Loucy (cell line): ENCODE measurements around the gene RPRD1A.

ENCODE experiments used
- EZH2phosphoT487 ChIP-seq: fragments of 200-600 bp; IDR thresholded peaks from 2 replicates; pipeline ENCODE4 v1.6.1; 2018; ENCODE audit warnings: antibody characterized with exemption, mild to moderate bottlenecking, moderate library complexity, borderline replicate concordance
- TF ChIP-seq, protein P1 (sequence below): fragments of 200-600 bp; sonication (generic); conservative IDR thresholded peaks from 2 replicates; pipeline ENCODE4 v1.5.1; 2014; ENCODE audit warnings: mild to moderate bottlenecking, antibody characterized with exemption, low read length

GRCh38 chr18:35956226-35956625 lies 111.1 kb downstream of the RPRD1A start:
- TF ChIP-seq EZH2phosphoT487 = no peak
- TF ChIP-seq, protein P1, sequence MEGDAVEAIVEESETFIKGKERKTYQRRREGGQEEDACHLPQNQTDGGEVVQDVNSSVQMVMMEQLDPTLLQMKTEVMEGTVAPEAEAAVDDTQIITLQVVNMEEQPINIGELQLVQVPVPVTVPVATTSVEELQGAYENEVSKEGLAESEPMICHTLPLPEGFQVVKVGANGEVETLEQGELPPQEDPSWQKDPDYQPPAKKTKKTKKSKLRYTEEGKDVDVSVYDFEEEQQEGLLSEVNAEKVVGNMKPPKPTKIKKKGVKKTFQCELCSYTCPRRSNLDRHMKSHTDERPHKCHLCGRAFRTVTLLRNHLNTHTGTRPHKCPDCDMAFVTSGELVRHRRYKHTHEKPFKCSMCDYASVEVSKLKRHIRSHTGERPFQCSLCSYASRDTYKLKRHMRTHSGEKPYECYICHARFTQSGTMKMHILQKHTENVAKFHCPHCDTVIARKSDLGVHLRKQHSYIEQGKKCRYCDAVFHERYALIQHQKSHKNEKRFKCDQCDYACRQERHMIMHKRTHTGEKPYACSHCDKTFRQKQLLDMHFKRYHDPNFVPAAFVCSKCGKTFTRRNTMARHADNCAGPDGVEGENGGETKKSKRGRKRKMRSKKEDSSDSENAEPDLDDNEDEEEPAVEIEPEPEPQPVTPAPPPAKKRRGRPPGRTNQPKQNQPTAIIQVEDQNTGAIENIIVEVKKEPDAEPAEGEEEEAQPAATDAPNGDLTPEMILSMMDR = no peak
